Epidermal melanocyte (primary cell): Measurements from ENCODE around the gene RUSC2.
"Not testable (repeated sequence)": the region's sequence is repeated elsewhere in the genome, so short reads cannot be mapped to it uniquely, and the experiment has no call there.

Experiments
- DNase-seq: peaks from one replicate; pipeline ENCODE4 v3.0.0; 2011; ENCODE audit warnings: low spot score; ENCODE audit not compliant: insufficient read length

Gene RUSC2

GRCh38 chr9:35495984-35496383 is 6.1 kb downstream of the RUSC2 start:
- DNase-seq = no peak

DNA sequence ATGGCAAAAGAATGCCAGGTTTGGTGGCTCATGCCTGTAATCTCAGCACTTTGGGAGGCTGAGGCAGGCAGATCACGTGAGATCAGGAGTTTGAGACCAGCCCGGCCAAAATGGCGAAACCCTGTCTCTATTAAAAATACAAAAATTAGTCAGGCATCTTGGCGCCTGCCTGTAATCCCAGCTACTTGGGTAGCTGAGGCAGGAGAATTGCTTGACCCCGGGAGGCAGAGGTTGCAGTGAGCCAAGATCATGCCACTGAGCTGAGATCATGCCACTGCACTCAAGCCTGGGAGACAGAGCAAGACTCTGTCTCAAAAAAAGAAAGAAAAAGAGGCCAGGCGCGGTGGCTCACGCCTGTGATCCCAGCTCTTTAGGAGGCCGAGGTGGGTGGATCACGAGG is 8.3 kb downstream of the RUSC2 start:
- not testable (repeated sequence) for DNase-seq

- DNase-seq = no peak
Observed at GRCh38 chr9:35499029-35499700, 9.3 kb downstream of the RUSC2 start.

DNA sequence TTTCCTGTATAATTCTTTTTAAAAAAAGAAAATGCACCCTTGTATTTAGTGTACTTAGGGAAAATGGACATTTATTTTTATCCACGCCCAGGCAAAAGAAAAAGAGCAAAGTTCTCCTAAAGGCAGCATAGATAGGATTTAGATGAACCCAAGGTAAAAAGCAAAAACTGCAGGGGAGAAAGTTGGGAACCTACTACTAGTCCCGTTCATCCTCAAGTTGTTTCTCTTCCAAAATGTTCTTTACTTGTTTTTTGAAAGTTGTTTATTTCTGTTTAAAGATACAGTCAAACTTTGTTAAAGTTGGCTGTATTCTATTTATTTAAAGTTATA is 9.8 kb downstream of the RUSC2 start:
- DNase-seq = no peak

DNA sequence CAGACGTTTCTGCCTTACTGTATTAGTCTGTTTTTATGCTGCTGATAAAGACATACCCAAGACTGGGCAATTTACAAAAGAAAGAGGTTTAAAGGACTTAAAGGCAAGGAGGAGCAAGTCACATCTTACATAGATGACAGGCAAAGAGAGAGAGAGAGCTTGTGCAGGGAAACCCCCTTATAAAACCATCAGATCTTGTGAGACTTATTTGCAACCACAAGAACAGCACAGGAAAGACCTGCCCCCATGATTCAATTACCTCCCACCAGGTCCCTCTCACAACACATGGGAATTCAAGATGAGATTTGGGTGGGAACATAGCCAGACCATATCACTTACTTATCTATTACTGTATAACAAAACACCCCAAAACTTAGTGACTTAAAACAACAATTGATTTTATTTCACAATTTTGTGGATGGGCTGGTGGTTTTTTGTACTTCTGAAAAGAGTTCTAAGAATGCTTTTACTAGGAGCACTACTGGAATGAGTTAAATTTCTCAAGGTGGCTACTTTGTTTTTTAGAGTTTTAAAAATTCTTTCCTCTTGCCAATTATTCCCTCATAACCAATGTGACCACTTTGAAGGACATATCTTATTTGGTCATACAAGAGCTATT is 10.3 kb downstream of the RUSC2 start:
- DNase-seq = no peak

- no peak for DNase-seq
Observed at GRCh38 chr9:35501946-35502345, 12.0 kb downstream of the RUSC2 start.

DNA sequence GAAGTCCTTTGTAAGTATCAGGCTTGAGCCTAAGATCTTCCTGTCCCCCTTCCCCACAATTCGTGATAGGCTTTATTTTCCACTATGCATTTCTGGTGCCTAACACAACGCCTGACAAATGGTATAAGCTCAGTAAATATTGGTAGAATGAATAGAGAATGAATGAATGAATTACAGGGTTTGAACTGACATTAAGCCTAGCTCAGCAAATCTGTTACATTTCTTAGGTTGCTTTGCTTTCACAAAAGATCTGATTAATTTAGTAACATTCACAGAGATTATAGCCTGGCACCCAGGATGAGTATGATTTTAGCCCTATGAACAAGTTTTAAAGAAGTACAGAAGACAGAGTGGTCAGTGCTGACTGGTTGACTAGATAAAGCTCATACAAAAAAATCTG is 16.4 kb downstream of the RUSC2 start:
- DNase-seq = no peak

GRCh38 chr9:35508069-35508468 is 18.2 kb downstream of the RUSC2 start:
- no peak for DNase-seq

- DNase-seq = no peak
Observed at GRCh38 chr9:35510383-35510753, 20.5 kb downstream of the RUSC2 start.

DNA sequence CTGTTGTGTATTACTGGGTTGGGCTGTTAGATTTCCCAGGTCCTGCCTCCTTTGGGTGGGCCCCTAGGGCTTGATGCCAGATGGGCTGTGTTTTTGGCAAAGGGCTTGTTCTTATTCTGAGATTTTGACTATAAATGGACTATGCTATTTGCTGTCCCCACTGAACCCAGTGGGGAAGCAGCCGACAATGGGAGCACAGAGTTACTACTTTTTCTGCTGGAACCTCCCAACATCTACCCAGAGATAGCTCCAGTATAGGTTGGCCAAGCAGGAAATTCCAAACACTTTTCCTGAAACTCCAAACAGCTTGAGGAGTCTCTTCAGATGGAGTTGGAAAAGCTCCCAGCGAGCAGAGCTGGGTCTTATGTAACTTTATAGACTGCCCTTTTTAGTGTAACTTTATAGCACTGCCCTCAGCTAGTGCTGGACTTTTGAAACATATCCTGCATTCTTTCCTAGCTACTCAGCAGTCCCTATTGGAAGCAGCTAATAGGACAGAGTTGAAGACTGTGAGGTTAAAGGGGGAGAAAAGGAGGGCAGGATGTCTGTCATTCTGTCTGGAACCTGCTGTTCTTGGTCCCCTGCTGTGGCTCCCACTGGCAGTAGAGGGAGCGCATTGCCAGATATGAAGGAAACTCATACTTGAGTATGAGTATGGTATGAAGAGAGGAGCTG is 21.0 kb downstream of the RUSC2 start:
- DNase-seq = no peak

DNA sequence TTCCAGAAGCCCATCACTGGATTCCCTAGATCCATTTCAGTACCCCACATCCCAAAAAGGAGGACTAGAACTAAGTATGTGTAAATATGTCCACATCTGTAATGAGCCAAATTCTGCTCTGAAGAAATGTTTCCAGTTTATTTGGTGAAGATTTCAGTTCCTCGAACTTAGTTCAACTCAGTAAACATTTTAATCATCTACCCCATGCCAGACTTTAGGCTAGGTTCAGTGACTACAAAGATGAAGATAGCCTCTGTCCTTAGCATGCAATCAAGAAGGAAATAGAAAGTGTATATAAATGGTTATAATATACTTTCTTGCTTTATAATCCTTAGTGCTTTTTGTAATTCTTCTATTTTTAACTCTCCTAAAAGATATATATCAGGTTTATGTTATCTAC is 21.5 kb downstream of the RUSC2 start:
- no peak for DNase-seq

DNA sequence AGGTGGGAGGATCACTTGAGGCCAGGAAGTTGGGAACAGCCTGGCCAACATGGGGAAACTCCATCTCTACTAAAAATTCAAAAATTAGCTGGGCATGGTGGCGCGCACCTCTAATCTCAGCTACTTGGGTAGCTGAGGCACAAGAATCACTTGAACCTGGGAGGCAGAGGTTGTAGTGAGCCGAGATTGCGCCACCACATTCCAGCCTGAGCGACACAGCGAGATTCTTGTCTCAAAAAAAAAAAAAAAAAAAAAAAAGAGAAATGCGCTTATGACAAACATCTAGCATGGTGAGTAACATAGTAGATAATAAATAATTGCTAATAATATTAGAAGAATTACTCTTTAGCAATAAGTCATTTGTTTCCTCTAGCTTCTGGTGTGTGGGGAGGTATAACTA is 25.9 kb downstream of the RUSC2 start:
- DNase-seq = no peak

DNA sequence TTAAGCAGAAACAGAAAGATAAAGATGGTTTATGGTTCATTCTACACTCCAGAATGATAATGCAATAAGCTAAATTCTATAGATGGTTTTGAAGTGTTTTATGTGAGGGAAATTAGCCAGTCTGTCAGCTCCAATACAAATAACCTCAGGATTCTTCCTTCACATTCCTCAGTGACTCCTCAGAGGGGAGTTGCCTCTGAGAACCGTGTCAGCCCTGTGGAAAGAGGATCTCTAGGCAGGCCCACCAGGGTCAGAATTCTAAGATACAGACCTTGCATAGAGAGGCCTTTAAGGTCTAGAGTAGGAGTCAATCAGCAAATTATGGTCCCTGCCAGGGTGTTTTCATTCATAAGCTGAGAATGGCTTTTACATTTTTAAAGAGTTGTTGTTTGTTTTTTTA is 26.6 kb downstream of the RUSC2 start:
- DNase-seq = no peak

- peak; percentile 75 for DNase-seq
Observed at GRCh38 chr9:35517131-35517530, 27.2 kb downstream of the RUSC2 start.

DNA sequence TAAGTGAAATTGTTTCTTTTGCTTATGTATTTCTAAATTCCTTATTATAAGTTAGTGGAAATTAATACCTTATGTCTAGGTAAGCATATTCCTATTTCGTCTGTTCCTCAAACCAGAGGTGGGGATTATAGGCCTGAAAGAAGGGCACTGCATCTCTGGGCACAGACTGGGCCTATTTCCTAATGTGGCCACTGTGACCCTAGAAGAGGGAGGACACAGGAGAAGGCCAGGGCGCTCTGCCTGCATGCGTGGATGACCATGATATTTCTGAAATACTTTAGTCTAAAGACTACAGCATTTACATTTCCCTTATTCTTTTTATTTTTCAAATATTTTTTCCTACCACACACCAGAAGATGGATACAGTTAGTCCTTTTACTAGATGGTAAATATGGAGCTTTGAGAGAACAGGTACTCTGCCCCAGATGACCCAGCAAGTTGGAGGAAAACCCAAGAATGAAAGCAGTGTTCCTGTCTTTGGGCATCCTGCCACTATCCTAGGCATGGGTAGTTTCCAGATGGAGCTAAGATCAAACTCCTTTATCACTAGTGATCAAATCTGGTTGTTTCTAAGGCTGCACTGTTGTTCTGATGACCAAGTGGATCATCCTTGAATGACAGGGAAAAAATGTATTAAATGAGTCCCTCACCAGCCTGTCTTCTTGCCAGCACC is 27.8 kb downstream of the RUSC2 start:
- DNase-seq = no peak

DNA sequence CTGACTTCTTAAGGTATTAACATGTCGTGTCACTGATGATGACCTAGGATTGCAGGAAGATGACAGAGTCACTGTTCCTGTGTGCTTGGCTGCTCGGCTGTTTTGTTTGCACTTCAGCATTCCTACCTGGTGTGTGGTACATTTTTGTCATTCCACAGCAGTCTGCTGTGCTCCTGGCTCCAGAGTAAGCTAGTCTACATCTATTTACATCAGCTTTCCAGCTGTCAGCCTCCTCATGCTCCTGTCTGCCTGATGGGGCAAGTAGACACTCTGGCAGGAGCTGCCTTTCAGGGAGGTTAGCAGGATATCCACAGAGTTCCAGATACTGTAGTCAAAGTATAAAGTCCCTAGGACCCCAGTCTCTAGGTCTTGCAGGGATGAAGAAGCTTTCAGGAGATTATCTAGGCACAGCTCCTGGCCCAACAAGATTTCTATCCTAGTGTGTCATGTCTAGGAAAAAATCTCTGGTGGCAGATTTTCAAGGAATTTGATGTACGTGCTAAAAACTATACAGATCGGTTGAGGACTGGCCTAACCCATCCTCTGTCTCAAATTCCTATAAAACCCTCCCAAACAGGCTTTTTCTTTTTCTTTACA is 28.4 kb downstream of the RUSC2 start:
- peak; percentile 37 for DNase-seq

DNA sequence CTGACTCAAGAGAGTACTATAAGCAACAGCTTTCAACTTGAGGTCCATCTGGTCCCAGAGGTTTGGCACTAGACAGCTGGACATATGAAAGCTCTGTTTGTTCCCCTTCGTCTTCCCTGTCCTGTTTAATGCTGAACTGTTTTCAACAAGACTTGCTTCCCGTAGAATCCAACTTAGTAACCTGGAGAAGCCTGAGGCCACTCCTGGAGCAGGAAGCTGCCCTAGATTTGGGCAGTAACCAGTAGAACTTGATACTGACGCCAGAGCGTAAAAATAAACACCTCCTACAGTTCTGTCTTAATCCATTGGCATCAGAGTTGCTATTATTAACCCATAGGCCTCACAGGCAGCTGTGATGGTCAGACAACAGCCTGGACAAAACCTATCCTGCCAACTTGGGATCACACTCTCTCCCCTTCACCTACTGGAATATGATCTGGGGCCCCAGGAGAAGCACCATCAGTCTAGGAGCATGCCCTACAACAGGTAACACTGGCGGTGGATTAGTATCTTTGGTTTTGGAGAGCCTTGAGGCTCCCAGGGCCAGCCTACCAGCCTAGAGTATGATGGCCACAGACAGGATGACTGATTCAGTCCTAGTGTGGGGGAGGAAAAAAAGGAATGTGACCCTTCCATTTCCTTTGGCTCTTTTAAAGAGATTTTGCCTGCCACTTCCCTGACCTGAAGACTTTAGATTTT is 29.2 kb downstream of the RUSC2 start:
- no peak for DNase-seq

DNA sequence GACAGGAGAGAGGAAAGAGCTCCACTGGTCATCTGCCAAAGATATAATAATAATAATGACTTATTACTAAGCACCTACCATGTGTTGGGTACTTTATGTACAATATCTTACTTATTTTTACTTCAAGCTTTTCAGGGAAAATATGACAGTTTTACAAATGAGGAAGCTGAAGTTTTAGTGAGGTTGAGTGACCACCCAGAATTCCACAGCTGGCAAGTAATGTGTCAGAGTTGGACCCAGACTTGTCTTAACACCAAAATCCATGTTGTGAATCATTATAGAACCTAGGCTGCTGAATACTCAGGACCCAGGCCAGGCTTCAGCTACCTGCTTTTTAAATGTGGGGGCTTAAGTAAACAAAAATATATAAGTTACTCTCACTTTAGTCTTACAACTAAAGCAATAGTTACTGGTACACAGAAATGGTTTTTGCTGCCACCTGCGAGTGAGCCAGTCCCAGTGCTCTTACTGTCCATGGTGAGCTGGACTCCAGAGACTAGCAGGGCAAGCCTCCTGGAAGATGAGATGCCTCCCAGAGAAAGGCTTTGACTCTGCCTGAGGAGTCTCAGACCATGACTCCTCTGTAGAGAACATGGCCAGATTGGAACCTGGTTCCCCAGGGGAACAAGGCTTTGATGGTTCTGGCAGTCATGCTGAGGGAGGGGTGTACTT is 29.9 kb downstream of the RUSC2 start:
- no peak for DNase-seq

DNA sequence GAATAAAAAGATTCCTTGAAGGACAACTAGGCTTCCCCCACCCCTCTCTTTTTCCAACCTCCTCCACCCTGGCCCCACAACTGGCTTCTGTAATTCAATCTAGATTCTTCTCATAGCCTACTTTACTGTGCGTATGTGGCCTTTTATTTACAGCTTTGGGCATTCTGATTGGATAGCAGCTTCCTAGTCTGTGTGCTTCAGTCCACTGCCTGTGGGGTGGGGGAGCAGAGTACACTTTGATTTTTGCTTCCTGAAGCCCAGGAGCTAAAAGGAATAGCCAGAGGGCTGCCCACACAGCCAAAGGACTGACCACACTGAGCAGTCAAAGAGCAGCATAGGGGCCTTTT is 30.4 kb downstream of the RUSC2 start:
- DNase-seq = no peak

DNA sequence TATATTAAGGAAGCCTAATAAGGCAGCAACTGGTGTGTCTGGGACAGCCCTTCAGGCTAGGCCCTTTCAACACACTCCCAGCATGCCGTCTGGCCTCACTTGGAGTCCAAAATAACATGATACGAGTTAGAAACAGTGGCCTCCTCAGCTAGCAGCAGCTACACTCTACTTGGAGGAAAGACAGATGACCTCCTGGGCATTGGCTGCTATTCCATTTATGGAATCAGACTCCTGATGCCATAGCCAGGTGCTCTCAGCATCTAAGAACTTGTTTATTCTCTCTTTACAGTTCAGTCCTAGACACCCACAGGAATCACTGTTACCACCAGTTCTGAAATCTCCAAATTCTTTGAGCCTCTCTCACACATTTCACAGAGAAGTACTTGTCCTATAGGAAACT is 31.8 kb downstream of the RUSC2 start:
- no peak for DNase-seq

GRCh38 chr9:35522187-35522586 is 32.3 kb downstream of the RUSC2 start:
- DNase-seq = no peak
